HepG2 (cell line): ENCODE data around the gene SLC44A5. TPM values are rescaled to one million over a fixed set of nuclear protein-coding genes. Genes with fewer than 3 reads are reported as not detected.

Experiments
- ATAC-seq: fragments of 200-7000 bp; cut with Tn5 transposase; 3 replicates; pipeline ENCODE4 v1.9.1; 2020; ENCODE audit warnings: mild to moderate bottlenecking, moderate library complexity
- BruUV-seq: library from RNA; stranded (reverse); fragments of 400-500 nt; replicated peaks from 2 replicates; lab custom pipeline; 2021; lab: Mats Ljungman, UMichigan
- CTCF ChIA-PET: fragments of 300-600 bp; formaldehyde crosslinking; extraction: SDS; loops from one replicate; lab custom pipeline; 2021; ENCODE audit warnings: low total read pairs, inconsistent platforms, low intra/inter-chr PET ratio; lab: Yijun Ruan, JAX
- POLR2A ChIA-PET: fragments of 350-600 bp; sonication (Branson Sonifier 250); formaldehyde crosslinking; loops from one replicate; lab custom pipeline; 2020; ENCODE audit warnings: antibody characterized with exemption, inconsistent platforms; lab: Yijun Ruan, JAX
- DNase-seq: peaks from one replicate; pipeline ENCODE4 v3.0.0-alpha.2; 2015; ENCODE audit warnings: low spot score
- FAIRE-seq: peaks from 3 replicates; lab custom pipeline; 2011; peaks lifted over from hg19 to GRCh38; lab: Jason Lieb, UNC
- H2AFZ ChIP-seq: one replicate; pipeline ENCODE4 v1.6.1; 2011; ENCODE audit warnings: low read length, inconsistent platforms
- H3K27ac ChIP-seq: fragments of 300-600 bp; 3 replicates; pipeline ENCODE4 v1.8.0; 2011; ENCODE audit warnings: mixed run types, mild to moderate bottlenecking, mixed read lengths, low read length, inconsistent platforms; ENCODE audit not compliant: insufficient read depth; ENCODE audit errors: extremely low read length
- H3K27me3 ChIP-seq, 2 experiments: fragments of 200-600 bp in 1 of 2; 2 replicates in 1 of 2; 3 replicates in 1 of 2; pipeline versions ENCODE4 v1.6.0 to v1.8.0; 2011; ENCODE audit warnings: low read length in 2 of 2, mild to moderate bottlenecking in 2 of 2, moderate library complexity in 2 of 2, inconsistent platforms in 1 of 2; ENCODE audit not compliant: insufficient read depth in 2 of 2, control insufficient read depth in 1 of 2
- H3K36me3 ChIP-seq, 2 experiments: fragments of 200-600 bp in 1 of 2; replicated peaks in 1 of 2; 2 replicates in 1 of 2; 3 replicates in 1 of 2; pipeline versions ENCODE4 v1.5.1 to v1.8.0; 2011; ENCODE audit warnings: low read length in 2 of 2, inconsistent platforms in 1 of 2; ENCODE audit not compliant: insufficient read depth in 2 of 2, control insufficient read depth in 1 of 2
- H3K4me1 ChIP-seq: 2 replicates; pipeline ENCODE4 v1.5.1; 2012; ENCODE audit warnings: low read length, inconsistent platforms; ENCODE audit not compliant: insufficient read depth
- H3K4me2 ChIP-seq: 2 replicates; pipeline ENCODE4 v1.6.0; 2011; ENCODE audit warnings: low read depth, low read length, inconsistent platforms
- H3K4me3 ChIP-seq, 3 experiments: fragments of 200-600 bp in 1 of 3; sonication (generic), shearing (Covaris generic) in 1 of 3; replicated peaks in 1 of 3; 2 replicates each; pipeline ENCODE4 v1.5.1; 2011 to 2016; ENCODE audit warnings: low read length in 3 of 3, inconsistent platforms in 2 of 3, low read depth in 2 of 3, mild to moderate bottlenecking in 2 of 3, control low read depth in 1 of 3, mixed read lengths in 1 of 3; ENCODE audit not compliant: insufficient read depth in 1 of 3
- H3K79me2 ChIP-seq: one replicate; pipeline ENCODE4 v1.6.1; 2011; ENCODE audit warnings: low read length, inconsistent platforms; ENCODE audit not compliant: insufficient read depth
- H3K9ac ChIP-seq: 2 replicates; pipeline ENCODE4 v1.6.0; 2011; ENCODE audit warnings: mild to moderate bottlenecking, low read depth, low read length, inconsistent platforms; ENCODE audit not compliant: insufficient read depth
- H3K9me3 ChIP-seq: 2 replicates; pipeline ENCODE4 v1.5.1; 2012; ENCODE audit warnings: mild to moderate bottlenecking, low read length
- H4K20me1 ChIP-seq: 2 replicates; pipeline ENCODE4 v1.6.0; 2011; ENCODE audit warnings: inconsistent platforms, mild to moderate bottlenecking, low read length, moderate library complexity; ENCODE audit not compliant: insufficient read depth
- CEBPB ChIP-seq: IDR thresholded peaks from 2 replicates; pipeline ENCODE4 v1.6.1; 2011; ENCODE audit warnings: low read depth, low read length, improper control_type of control experiment, borderline replicate concordance
- CENPX ChIP-seq: sonication (generic); formaldehyde crosslinking; IDR thresholded peaks from 2 replicates; pipeline ENCODE4 v1.9.0; 2021; ENCODE audit warnings: mild to moderate bottlenecking, missing genetic modification reagents, moderate library complexity
- CHCHD3 ChIP-seq: sonication (generic); formaldehyde crosslinking; IDR thresholded peaks from 2 replicates; pipeline ENCODE4 v1.8.0; 2022; ENCODE audit warnings: mild to moderate bottlenecking, missing genetic modification reagents, moderate library complexity
- ELF3 ChIP-seq: IDR thresholded peaks from 2 replicates; pipeline ENCODE4 v1.6.1; 2016; ENCODE audit warnings: missing genetic modification reagents, missing compliant biosample characterization
- GATA4 ChIP-seq: sonication (generic); IDR thresholded peaks from 2 replicates; pipeline ENCODE4 v1.6.1; 2016; ENCODE audit warnings: antibody characterized with exemption, low read depth, borderline replicate concordance
- HDAC2 ChIP-seq: sonication (generic); formaldehyde crosslinking; IDR thresholded peaks from 2 replicates; pipeline ENCODE4 v1.4.0; 2020; ENCODE audit warnings: missing genetic modification reagents
- NR0B2 ChIP-seq: sonication (generic); formaldehyde crosslinking; IDR thresholded peaks from 2 replicates; pipeline ENCODE4 v1.4.0; 2020; ENCODE audit warnings: mild to moderate bottlenecking, missing genetic modification reagents
- POGK ChIP-seq: sonication (generic); formaldehyde crosslinking; conservative IDR thresholded peaks from 2 replicates; pipeline ENCODE4 v1.8.0; 2022; ENCODE audit warnings: mild to moderate bottlenecking, moderate library complexity, missing genetic modification reagents
- RNF219 ChIP-seq: sonication (generic); formaldehyde crosslinking; IDR thresholded peaks from 2 replicates; pipeline ENCODE4 v1.5.0; 2020; ENCODE audit warnings: mild to moderate bottlenecking, missing genetic modification reagents
- TFDP1 ChIP-seq: IDR thresholded peaks from 2 replicates; pipeline ENCODE4 v1.6.1; 2016; ENCODE audit warnings: missing compliant biosample characterization, missing genetic modification reagents, borderline replicate concordance
- TIGD3 ChIP-seq: sonication (generic); formaldehyde crosslinking; IDR thresholded peaks from 2 replicates; pipeline ENCODE4 v1.5.1; 2020; ENCODE audit warnings: mild to moderate bottlenecking, missing genetic modification reagents, borderline replicate concordance
- ZC3H13 ChIP-seq: sonication (generic); formaldehyde crosslinking; IDR thresholded peaks from 2 replicates; pipeline ENCODE4 v1.8.1; 2023; ENCODE audit warnings: mild to moderate bottlenecking, missing genetic modification reagents, moderate library complexity
- ZMYM3 ChIP-seq: sonication (generic); formaldehyde crosslinking; IDR thresholded peaks from 2 replicates; pipeline ENCODE4 v1.5.1; 2020; ENCODE audit warnings: mild to moderate bottlenecking, missing genetic modification reagents
- ZNF224 ChIP-seq: sonication (generic); formaldehyde crosslinking; IDR thresholded peaks from 2 replicates; pipeline ENCODE4 v1.5.0; 2020; ENCODE audit warnings: mild to moderate bottlenecking, missing genetic modification reagents
- ZNF382 ChIP-seq: sonication (generic); formaldehyde crosslinking; IDR thresholded peaks from 2 replicates; pipeline ENCODE4 v1.5.0; 2020; ENCODE audit warnings: missing genetic modification reagents, mild to moderate bottlenecking, borderline replicate concordance
- ZNF597 ChIP-seq: sonication (generic); formaldehyde crosslinking; IDR thresholded peaks from 2 replicates; pipeline ENCODE4 v1.5.0; 2020; ENCODE audit warnings: missing genetic modification reagents
- ZNF746 ChIP-seq: sonication (generic); formaldehyde crosslinking; IDR thresholded peaks from 2 replicates; pipeline ENCODE4 v1.8.0; 2022; ENCODE audit warnings: mild to moderate bottlenecking, missing genetic modification reagents
- ZSCAN21 ChIP-seq: sonication (generic); formaldehyde crosslinking; IDR thresholded peaks from 2 replicates; pipeline ENCODE4 v1.8.0; 2022; ENCODE audit warnings: mild to moderate bottlenecking, missing genetic modification reagents, moderate library complexity, borderline replicate concordance
- WGBS: methylation state at CpG from one replicate; pipeline ENCODE4 v1.1.6; 2017; ENCODE audit warnings: low lambda C conversion rate; 5-methylcytosine and 5-hydroxymethylcytosine counted together
- in situ Hi-C: cut with HindIII; loops from 2 replicates; pipeline ENCODE4 v1.10.0; 2017; ENCODE audit warnings: low pct_unique_long_range_greater_than_20kb; ENCODE audit not compliant: extremely low pct_ligation_motif_present
- intact Hi-C: fragments of 100-400 bp; cut with micrococcal nuclease; formaldehyde crosslinking; loops from one replicate; pipeline ENCODE4 v1.10.0; 2022; ENCODE audit not compliant: unreplicated experiment
- polyA plus RNA-seq, 8 experiments: library from polyadenylated mRNA; depleted of rRNA in 3 of 8; stranded (reverse) in 7 of 8; unstranded in 1 of 8; fragments of >200 nt; fragmentation: Illumina TruSeq in 4 of 8; extraction: Trizol in 4 of 8; gene quantifications; 2 replicates each; pipeline versions ENCODE4 v1.2.1 to v1.2.3, GENCODE V29; 2011 to 2016; ENCODE audit warnings: low read depth in 4 of 8, missing spikeins in 1 of 8, mixed read lengths in 1 of 8; ENCODE audit not compliant: insufficient read depth in 1 of 8
- total RNA-seq, 5 experiments: library from RNA; depleted of rRNA; stranded (reverse); fragments of >200 nt; fragmentation: Illumina TruSeq; extraction: Trizol; gene quantifications; 2 replicates each; pipeline ENCODE4 v1.2.3, GENCODE V29; 2016; ENCODE audit warnings: low read depth in 1 of 5

The SLC44A5 gene
- total and polyA plus RNA-seq, 2 of the 13 experiments (the other 11 are each of a cell fraction or from before 2014, with no cell fraction given): 8.0 to 16.0 TPM

GRCh38 chr1:75521658-75522057 lies 89.3 kb downstream of the SLC44A5 start:
- POLR2A ChIA-PET: no interaction called here
- Histone ChIP-seq H3K4me3 (no peak overlapping the region), H3K4me2 (no peak overlapping the region), H4K20me1 (no peaks in the 10 kb centered on the region), H3K27me3 (no peaks in the 10 kb centered on the region), H2AFZ (no peak overlapping the region), H3K79me2 (no peaks in the 10 kb centered on the region), H3K27ac (no peak overlapping the region), H3K4me1 (peaks cover 11% of the 10 kb centered on the region), H3K9me3 (no peaks in the 10 kb centered on the region), H3K9ac (no peak overlapping the region), H3K36me3 (no peaks in the 10 kb centered on the region)
- in situ Hi-C loops: no loop called here
- DNase-seq: no peak
- CTCF ChIA-PET: no interaction called here
- intact Hi-C loops: no loop called here
- 69% methylated on average over 3 of the region's 3 CpGs for WGBS
- ATAC-seq: no peak
- FAIRE-seq: no peak
- BruUV-seq: no TSS peak
- no peak for TF ChIP-seq POGK (CRISPR knock-in tag)
- TF ChIP-seq ELF3 (CRISPR knock-in tag): no peak
- no peak for TF ChIP-seq ZMYM3 (CRISPR knock-in tag)
- TF ChIP-seq ZSCAN21 (CRISPR knock-in tag): no peak
- no peak for TF ChIP-seq ZC3H13 (CRISPR knock-in tag)
- TF ChIP-seq NR0B2 (CRISPR knock-in tag): no peak
- TF ChIP-seq ZNF382 (CRISPR knock-in tag): no peak
- TF ChIP-seq GATA4: no peak
- TF ChIP-seq ZNF746 (CRISPR knock-in tag): no peak
- no peak for TF ChIP-seq CHCHD3
- TF ChIP-seq TIGD3: no peak
- no peak for TF ChIP-seq CEBPB
- no peak for TF ChIP-seq ZNF597 (CRISPR knock-in tag)
- TF ChIP-seq ZNF224 (CRISPR knock-in tag): no peak
- no peak for TF ChIP-seq TFDP1 (CRISPR knock-in tag)
- no peak for TF ChIP-seq RNF219
- TF ChIP-seq HDAC2 (CRISPR knock-in tag): no peak
- TF ChIP-seq CENPX (CRISPR knock-in tag): no peak
